SK-N-SH (cell line): ENCODE data around the gene COG3.

ENCODE experiments used
- FOXJ3 ChIP-seq: sonication (generic); formaldehyde crosslinking; IDR thresholded peaks from 2 replicates; pipeline ENCODE4 v1.5.1; 2020; ENCODE audit warnings: mild to moderate bottlenecking, missing genetic modification reagents
- TAF1 ChIP-seq: IDR thresholded peaks from 2 replicates; pipeline ENCODE4 v1.6.1; 2012; ENCODE audit warnings: low read depth, mild to moderate bottlenecking, low read length, moderate library complexity, borderline replicate concordance
- TEAD4 ChIP-seq: IDR thresholded peaks from 2 replicates; pipeline ENCODE4 v1.4.0; 2012; ENCODE audit warnings: mild to moderate bottlenecking, borderline replicate concordance; ENCODE audit not compliant: insufficient read depth
- TF ChIP-seq, protein P1 (sequence below): fragments of 200-600 bp; sonication (generic); IDR thresholded peaks from 2 replicates; pipeline ENCODE4 v1.6.1; 2017; ENCODE audit warnings: antibody characterized with exemption, mild to moderate bottlenecking, moderate library complexity

DNA sequence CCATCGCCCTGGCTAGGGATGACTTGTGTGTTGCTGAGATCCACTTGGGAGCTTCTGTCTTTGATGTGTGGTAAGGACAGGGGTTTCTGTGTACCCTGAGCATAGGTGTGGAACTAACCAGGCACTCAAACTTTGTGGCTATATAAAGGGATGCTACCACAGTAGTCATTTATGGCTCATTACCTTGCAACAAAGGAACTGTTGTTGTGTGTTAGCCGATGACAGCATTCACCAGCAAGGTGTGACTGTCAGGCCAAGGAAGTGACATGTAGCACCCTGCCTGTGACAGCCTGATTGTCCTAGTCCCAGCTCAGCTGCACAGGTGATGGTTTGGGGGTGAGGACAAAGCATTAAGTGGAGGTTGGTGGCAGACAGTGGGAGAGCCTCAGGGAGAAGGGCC, 73.6 kb downstream of the COG3 start:
- TF ChIP-seq, protein P1, sequence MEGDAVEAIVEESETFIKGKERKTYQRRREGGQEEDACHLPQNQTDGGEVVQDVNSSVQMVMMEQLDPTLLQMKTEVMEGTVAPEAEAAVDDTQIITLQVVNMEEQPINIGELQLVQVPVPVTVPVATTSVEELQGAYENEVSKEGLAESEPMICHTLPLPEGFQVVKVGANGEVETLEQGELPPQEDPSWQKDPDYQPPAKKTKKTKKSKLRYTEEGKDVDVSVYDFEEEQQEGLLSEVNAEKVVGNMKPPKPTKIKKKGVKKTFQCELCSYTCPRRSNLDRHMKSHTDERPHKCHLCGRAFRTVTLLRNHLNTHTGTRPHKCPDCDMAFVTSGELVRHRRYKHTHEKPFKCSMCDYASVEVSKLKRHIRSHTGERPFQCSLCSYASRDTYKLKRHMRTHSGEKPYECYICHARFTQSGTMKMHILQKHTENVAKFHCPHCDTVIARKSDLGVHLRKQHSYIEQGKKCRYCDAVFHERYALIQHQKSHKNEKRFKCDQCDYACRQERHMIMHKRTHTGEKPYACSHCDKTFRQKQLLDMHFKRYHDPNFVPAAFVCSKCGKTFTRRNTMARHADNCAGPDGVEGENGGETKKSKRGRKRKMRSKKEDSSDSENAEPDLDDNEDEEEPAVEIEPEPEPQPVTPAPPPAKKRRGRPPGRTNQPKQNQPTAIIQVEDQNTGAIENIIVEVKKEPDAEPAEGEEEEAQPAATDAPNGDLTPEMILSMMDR: no peak
- no peak for TF ChIP-seq TAF1
- no peak for TF ChIP-seq FOXJ3
- no peak for TF ChIP-seq TEAD4
